ENCODE data around the gene KBTBD12. TPM values are rescaled to one million over a fixed set of nuclear protein-coding genes. Genes with fewer than 3 reads are reported as not detected.
A peak's percentile ranks its signal among the peaks of the same experiment; 100 is the strongest.

KBTBD12 gene
- total RNA-seq, 1 donor from 2014 or later = not detected

DNA sequence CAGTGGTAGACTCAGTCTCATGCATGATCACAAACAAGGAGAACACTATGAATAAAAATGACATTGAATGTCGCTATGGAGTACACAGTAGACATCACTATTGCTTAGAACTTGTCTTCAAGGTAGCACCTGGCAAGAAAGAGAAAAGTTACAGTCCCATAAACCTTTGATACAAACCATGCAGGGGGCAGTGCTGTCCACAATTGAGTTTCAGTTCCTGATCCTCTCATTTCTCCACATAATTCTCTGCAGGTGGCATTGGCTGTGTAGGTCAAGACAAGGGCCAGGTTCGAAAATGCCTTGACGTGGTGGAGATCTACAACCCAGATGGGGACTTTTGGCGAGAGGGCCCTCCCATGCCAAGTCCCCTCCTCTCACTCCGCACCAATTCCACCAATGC lies 47.9 kb downstream of the KBTBD12 start:
- Mint-ChIP-seq H3K27ac (ENCODE audit: unreplicated experiment) (no peak overlapping the region), H3K36me3 (ENCODE audit: unreplicated experiment) (peaks cover 6% of the 10 kb centered on the region), H3K9me3 (ENCODE audit: unreplicated experiment) (peaks cover 10% of the 10 kb centered on the region), H3K27me3 (ENCODE audit: unreplicated experiment) (peaks cover 4% of the 10 kb centered on the region), H3K4me1 (ENCODE audit: unreplicated experiment) (peaks cover 5% of the 10 kb centered on the region), H3K4me3 (ENCODE audit: unreplicated experiment) (no peak overlapping the region)
- DNase-seq (ENCODE audit: extremely low spot score, unreplicated experiment) = no peak
- TF ChIP-seq, protein P1, sequence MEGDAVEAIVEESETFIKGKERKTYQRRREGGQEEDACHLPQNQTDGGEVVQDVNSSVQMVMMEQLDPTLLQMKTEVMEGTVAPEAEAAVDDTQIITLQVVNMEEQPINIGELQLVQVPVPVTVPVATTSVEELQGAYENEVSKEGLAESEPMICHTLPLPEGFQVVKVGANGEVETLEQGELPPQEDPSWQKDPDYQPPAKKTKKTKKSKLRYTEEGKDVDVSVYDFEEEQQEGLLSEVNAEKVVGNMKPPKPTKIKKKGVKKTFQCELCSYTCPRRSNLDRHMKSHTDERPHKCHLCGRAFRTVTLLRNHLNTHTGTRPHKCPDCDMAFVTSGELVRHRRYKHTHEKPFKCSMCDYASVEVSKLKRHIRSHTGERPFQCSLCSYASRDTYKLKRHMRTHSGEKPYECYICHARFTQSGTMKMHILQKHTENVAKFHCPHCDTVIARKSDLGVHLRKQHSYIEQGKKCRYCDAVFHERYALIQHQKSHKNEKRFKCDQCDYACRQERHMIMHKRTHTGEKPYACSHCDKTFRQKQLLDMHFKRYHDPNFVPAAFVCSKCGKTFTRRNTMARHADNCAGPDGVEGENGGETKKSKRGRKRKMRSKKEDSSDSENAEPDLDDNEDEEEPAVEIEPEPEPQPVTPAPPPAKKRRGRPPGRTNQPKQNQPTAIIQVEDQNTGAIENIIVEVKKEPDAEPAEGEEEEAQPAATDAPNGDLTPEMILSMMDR (IDR thresholded peaks at IDR 0.05) = no peak

DNA sequence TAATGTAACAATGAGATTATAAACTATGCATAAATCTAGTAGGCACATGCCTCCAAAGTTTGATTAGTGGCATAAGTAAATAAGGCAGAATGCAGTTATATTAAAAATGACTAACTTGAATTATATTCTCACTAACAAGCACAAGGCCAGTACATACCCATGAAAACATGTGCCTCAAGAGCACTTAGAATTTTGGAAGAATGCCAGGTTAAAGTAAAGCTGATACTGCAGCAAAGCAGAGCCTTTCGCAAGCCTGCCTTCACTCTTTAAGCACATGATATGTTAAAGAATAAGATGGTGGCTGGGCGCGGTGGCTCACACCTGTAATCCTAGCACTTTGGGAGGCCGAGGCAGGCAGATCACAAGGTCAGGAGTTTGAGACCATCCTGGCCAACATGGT lies 49.0 kb downstream of the KBTBD12 start:
- Mint-ChIP-seq H3K4me3 (ENCODE audit: unreplicated experiment) (no peak overlapping the region), H3K9me3 (ENCODE audit: unreplicated experiment) (peaks cover 10% of the 10 kb centered on the region)
- no peak for DNase-seq (ENCODE audit: extremely low spot score, unreplicated experiment)

DNA sequence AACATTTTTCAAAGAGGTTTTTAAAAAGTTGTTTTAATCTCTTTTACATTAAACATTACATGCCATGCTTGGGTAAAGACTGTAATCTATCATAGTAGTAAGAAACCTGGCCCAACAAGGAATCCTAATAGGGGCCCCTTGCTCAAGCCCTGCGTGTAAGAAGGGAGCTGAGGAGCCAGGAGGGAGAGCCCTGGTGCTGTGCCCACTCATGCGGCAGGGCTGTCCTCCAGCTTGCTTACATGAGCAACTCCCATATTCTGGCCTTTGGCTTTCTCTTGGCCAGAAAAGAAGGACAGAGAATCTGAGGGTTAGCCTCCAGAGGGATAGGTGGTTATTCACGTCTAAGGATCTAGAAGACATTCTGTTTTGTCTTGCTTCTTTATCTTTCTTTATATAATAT lies 49.8 kb downstream of the KBTBD12 start:
- DNase-seq (ENCODE audit: extremely low spot score, unreplicated experiment) = no peak
- Mint-ChIP-seq H3K36me3 (ENCODE audit: unreplicated experiment) (peaks cover 6% of the 10 kb centered on the region), H3K4me1 (ENCODE audit: unreplicated experiment) (peaks cover 4% of the 10 kb centered on the region), H3K27ac (ENCODE audit: unreplicated experiment) (no peak overlapping the region), H3K27me3 (ENCODE audit: unreplicated experiment) (peaks cover 8% of the 10 kb centered on the region), H3K4me3 (ENCODE audit: unreplicated experiment) (no peak overlapping the region), H3K9me3 (ENCODE audit: unreplicated experiment) (peaks cover 10% of the 10 kb centered on the region)
- TF ChIP-seq, protein P1 (IDR thresholded peaks at IDR 0.05) = no peak

More for the DNA sequence above, 49.0 kb downstream of the KBTBD12 start:
- TF ChIP-seq, protein P1 (IDR thresholded peaks at IDR 0.05) = no peak
- no peak overlapping the region for H3K27ac Mint-ChIP-seq (ENCODE audit: unreplicated experiment)
- peaks cover 6% of the 10 kb centered on the region for H3K36me3 Mint-ChIP-seq (ENCODE audit: unreplicated experiment)
- peaks cover 5% of the 10 kb centered on the region for H3K4me1 Mint-ChIP-seq (ENCODE audit: unreplicated experiment)
- H3K27me3 Mint-ChIP-seq (ENCODE audit: unreplicated experiment) = peaks cover 8% of the 10 kb centered on the region

DNA sequence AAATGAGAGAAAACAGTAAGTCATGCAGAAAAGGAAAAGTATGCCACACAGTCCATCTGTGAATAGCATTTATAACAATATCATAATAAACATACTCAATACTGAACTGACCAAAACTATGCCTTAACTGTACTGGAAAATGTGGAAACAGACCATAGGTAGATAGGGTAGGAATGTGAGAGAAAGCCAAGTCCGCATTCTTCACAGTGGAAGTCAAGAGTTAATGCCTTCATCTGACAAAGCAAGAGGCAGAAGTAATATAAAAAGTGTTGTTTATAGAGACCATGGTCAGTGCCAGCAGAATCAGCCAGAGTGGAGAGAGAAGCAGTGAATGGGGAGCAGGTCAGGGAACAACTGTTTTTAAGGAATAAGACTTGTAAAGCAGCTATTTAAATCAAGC lies 52.3 kb downstream of the KBTBD12 start:
- peaks cover 6% of the 10 kb centered on the region for H3K36me3 Mint-ChIP-seq (ENCODE audit: unreplicated experiment)
- TF ChIP-seq, protein P1 (IDR thresholded peaks at IDR 0.05) = no peak
- no peak overlapping the region for H3K27ac Mint-ChIP-seq (ENCODE audit: unreplicated experiment)
- no peak overlapping the region for H3K4me3 Mint-ChIP-seq (ENCODE audit: unreplicated experiment)
- DNase-seq (ENCODE audit: extremely low spot score, unreplicated experiment) = no peak
- no peaks in the 10 kb centered on the region for H3K4me1 Mint-ChIP-seq (ENCODE audit: unreplicated experiment)
- H3K27me3 Mint-ChIP-seq (ENCODE audit: unreplicated experiment) = peaks cover 11% of the 10 kb centered on the region
- peaks cover 10% of the 10 kb centered on the region for H3K9me3 Mint-ChIP-seq (ENCODE audit: unreplicated experiment)

DNA sequence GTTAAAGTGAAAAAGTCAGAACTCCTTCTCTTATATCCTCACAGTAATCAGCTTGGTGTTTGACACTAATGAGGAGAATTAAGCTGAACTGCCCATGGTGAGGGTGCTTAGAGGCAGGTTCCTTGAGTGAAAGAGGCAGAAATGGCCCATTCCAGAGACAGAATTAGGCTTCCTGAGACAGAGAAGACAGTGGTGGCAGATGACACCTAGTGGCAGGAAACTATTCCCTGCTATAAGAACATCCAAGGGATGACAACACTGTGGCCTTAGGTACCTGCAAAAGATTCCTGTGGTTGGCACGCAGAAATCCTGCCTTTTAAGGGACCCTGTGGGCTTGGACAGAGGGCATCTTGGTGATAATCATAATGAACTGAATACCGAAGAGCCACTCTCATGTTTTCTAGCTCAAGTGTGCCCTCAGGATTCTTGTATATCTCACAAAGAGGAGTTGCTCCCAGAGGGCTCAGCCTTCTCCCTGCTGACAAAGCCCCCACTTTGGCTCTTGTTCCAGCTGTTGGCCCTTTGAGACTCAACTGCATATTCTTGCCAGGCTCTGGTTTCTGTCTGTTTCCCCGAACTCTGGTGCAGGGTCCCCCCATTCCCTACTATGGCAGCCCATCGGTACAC lies 56.0 kb downstream of the KBTBD12 start:
- no peak overlapping the region for H3K4me3 Mint-ChIP-seq (ENCODE audit: unreplicated experiment)
- peaks cover 6% of the 10 kb centered on the region for H3K36me3 Mint-ChIP-seq (ENCODE audit: unreplicated experiment)
- H3K4me1 Mint-ChIP-seq (ENCODE audit: unreplicated experiment) = no peaks in the 10 kb centered on the region
- DNase-seq (ENCODE audit: extremely low spot score, unreplicated experiment) = no peak
- H3K9me3 Mint-ChIP-seq (ENCODE audit: unreplicated experiment) = peaks cover 4% of the 10 kb centered on the region
- H3K27ac Mint-ChIP-seq (ENCODE audit: unreplicated experiment) = no peak overlapping the region
- H3K27me3 Mint-ChIP-seq (ENCODE audit: unreplicated experiment) = peaks cover 21% of the 10 kb centered on the region
- TF ChIP-seq, protein P1 (IDR thresholded peaks at IDR 0.05) = peak; percentile 87
